HS-5 (cell line): ENCODE data around the gene MYOF.
"Not testable (repeated sequence)": the region's sequence is repeated elsewhere in the genome, so short reads cannot be mapped to it uniquely, and the experiment has no call there.

Source experiments
- DNase-seq: peaks from one replicate; pipeline ENCODE4 v3.0.0-alpha.2; 2012; ENCODE audit warnings: low read depth

The MYOF gene

DNA sequence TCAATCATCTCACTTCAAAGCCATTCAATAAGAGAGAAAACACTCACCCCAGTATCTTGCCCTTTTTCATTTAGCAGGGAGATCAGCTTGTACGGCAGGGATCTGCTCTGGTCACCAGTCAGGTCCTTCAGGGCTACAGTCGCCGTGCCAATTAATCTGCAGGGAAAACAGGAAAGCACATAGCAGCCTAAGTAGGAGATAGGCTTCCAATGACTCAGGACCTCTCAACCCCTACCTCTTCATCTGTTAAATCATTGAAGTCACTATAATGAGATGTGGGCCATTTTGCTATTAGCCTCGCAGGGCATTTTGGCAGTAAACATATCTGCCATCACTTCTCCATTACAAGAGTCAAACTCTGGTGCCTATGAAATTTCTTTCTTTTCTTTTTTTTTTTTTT, 50.8 kb downstream of the MYOF start:
- no peak for DNase-seq

DNA sequence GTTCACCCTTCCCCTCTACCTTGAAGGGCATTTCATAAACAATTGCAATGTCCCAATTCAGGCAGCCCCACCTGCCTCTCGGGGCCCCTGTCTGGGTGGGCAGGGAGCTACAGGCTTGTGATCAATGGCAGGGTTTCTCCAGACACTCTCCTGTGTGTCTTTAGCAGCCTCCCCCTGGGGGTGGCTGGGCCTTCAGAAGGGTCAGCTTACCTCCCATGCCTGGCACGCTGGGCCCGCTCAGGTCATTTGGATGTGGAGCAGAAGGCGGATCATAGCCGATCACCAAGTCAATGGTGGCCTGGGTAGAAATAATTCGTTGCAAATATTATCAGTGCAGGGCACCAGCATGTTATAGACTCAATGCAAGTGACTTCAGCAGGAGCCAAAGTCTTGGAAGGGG, 56.3 kb downstream of the MYOF start:
- no peak for DNase-seq

DNA sequence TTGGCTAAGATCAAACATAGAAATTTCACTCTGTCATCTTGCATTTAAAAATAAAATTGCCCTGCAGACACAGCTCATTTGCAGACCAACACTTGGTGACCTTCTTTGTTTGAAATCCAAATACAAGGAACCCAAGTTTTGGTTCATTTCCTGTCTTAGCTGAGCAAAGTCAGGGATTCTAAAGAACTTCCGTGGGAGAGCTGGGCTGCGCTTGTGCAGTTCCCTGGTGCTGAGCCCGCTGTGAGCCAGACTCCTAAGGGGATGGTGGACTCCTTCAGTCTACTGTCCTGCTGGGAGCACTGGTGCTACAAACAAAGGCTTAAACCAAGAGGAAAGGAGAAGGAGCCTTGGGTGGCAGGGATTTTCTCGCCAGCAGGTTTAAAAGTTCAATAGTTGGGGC, 60.0 kb downstream of the MYOF start:
- no peak for DNase-seq

DNA sequence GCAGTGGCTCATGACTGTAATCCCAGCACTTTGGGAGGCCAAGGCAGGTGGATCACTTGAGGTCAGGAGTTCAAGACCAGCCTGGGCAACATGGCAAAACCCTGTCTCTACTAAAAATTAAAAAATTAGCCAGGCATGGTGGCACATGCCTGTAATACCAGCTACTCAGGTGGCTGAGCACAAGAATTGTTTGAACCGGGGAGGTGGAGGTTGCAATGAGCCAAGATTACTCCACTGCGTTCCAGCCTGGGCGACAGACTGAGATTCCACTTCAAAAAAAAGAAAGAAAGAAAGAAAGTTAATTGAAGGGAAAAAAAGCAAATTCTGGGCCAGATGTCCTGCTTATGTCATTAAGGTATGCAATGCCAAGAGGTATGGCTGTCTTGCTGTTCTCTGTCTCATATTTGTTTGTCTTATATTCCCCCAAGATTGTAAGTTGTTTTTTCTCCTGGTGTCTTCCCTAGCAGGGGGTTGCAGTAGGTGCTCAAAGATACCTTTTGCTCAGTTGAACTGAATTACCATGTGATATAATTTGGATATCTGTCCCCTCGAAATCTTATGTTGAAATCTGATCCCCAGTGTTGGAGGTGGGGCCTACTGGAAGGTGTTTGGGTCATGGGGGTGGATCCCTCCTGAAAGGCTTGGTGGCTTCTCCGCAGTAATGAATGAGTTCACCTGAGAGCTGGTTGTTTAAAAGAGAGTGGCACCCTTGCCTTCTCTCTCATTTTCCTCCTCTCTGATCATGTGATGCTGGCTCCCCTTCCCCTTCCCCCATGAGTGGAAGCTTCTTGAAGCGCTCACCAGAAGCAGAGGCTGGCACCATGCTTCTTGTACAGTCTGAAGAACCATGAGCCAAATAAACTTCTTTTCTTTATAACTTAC, 60.9 kb downstream of the MYOF start:
- DNase-seq, result no peak

DNA sequence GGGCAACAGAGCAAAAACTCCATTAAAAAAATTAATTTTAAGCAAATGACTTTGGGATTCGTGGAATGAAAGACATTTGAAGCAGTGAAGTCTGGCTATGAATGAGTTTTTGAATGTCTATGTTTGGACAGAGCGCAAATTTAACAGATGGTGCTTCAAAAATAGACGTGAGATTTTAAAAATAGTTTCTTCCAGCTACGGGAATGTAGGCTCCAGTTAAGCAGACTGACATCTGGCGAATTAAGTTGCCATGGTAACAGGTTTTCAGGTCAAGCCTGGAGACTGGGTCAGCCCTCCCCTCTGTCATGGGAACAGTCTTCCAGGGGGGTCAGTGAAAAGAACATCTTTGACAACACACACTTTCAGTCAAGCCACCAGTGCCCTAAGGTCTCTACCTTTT, 62.0 kb downstream of the MYOF start:
- no peak for DNase-seq

DNA sequence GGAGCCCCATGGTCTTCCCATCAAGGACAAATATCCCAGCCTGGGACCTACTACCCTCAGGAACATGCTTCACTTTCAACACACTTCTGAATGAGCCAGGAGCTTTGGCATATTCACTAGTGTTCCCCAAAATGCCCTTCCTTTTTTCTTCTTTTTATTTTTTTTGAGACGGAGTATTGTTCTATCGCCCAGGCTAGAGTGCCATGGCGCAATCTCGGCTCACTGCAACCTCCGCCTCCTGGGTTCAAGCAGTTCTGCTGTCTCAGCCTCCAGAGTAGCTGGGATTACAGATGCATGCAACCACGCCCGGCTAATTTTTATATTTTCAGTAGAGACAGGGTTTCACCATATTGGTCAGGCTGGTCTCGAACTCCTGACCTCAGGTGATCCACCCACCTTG, 63.1 kb downstream of the MYOF start:
- DNase-seq, result not testable (repeated sequence)

DNA sequence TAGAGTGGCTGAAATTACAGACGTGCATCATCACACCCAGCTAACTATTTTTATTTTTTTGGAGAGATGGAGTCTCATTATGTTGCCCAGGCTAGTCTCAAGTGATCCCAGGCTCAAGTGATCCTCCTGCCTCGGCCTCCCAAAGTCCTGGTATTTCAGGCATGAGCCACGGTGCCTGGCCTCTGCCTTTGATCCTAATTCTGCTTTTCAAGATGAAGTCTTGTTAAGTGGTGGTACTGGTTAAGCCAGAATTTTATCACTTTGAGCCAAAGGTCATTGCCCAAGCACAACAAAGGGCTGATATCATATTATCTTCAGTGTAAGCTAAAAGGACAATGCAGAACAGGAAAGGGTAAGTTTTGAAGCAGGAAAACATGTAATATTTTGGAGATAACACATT, 64.2 kb downstream of the MYOF start:
- DNase-seq, result no peak

DNA sequence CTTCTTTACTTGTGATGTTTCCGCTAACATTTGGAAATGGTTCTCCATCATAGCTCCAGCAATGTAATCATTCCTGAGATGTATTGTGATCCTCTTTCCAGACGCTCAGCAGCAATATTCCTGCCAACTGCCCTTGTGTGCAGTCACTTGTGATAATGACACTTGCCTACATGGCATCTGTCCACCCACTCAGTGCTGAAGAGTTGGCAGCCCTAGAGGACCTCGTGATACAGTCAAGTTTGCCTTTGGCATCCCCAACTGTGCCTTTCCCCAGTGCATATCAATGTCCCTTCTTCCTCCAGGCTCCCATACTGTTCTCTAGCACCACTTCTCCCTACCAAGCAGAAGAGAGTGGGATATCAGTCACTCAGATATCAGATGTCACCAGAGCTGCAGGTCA, 64.9 kb downstream of the MYOF start:
- no peak for DNase-seq

DNA sequence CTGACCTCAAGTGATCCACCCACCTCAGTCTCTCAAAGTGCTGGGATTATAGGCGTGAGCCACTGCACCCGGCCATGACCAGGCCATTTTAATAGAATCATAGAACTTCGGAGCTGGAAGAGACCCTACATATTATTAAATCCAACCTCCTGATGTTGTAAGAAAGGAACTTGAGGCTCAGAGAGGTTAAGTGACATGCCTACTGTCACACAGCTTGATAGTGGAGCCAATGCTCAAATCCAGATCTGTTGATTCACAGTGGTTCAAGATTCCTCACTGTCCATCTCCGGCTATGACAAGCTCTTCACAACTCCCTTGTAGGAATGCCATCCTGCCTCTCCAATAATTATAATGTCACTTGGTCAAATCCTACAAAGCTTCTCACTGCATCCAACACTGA, 65.3 kb downstream of the MYOF start:
- DNase-seq, result no peak

DNA sequence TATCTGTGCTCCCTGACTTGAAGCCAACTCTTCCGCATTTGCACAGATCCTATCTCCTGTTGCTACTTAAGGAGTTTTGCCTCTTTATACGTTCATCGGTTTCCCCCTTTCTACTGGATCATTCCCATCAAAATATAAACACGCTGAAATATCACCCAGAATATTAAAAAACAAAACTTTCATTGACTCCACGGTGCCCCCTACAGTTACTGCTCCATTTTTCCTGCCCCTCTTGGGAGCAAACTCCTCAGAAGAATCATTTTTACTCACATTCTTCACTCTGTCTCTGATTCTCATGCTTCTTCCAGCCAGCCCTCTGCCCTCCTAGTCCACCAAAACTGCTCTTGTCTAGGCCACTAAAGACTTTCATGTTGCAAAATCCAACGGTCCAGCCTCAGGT, 66.4 kb downstream of the MYOF start:
- DNase-seq, result no peak

DNA sequence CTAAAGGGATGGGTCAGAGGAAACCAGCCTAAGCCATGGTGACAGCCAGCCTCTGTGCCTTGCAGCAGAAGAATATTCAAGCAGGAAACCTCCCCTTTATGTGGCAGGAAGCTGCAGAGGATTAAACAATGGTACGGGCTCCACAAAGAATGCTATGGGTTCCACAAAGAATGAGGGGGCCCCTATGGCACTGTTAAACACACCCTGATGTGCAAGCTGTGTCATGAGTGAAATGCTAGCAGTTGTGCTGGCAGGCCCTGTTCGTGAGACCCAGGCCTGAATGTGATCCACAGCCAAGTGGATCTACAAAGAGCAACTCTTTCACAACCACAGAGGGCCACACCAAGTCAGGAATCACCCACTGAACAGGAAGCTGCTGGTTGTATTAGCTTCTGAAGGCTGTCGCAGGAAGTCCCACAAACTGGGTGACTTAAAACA, 68.9 kb downstream of the MYOF start:
- DNase-seq, result no peak

DNA sequence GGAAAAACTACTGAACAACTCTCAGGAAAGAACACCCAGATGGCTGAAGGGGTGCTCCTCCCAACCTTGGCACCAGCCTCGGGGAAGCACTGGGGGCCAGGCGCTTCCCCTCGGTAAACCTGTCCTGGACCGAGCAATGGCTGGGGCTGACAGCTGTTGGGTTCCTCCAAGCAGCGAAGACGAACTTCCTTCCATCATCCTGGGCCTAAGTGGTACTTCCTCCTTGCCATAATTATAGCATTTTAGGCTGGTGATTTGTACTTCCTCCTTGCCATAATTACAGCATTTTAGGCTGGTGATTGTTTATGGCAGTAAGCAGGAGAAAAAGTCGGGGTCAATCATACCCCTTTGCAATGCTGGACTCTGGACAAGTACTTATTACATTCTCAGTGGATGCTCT, 69.3 kb downstream of the MYOF start:
- DNase-seq, result no peak

DNA sequence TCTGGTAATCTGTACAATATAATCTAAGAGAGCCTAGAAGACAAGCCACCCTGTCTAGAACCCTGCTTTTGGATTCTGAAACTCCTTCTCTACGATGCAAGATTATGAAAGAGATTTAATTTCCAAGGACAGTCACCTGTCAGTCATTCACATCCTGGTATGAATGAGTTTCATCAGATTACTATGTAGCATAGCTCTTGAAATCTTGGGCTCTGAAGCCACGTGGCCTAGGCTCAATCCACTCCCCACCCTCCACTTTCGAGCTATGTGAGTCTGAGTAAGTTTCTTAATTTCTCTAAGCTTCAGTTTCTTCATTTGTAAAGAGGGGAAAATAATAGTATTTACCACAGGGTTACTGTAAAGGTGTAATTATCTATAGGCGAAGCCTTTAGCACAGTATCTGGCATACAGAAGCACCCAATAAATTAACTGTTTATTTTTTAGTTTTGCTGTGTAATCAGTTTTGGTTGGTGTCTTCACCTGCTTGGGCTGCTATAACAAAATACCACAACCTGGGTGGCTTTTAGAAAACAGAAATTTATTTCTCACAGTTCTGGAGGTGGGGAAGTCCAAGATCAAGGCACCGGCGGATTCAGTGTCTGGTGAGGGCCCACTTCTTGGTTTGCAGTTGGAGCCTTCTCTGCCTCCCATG, 71.3 kb downstream of the MYOF start:
- no peak for DNase-seq

DNA sequence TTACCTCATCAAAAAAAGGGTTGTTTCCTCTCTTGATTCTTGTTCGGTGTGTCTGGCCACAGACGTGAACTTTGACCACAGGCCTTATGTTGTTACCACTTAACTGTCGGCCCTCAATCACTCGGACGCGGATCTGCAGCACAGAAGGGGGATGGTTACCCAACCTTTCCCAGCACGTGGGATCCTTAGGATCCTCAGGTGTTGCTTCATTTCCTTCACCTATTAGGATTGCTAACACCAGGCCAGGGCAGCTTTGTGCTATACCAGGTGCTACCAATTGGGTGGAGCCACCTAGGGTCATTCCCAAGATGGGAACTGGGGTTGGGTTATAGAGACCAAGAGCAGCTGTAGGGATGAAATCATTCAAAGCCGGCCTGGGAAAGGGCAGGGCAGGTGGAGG, 73.4 kb downstream of the MYOF start:
- no peak for DNase-seq

DNA sequence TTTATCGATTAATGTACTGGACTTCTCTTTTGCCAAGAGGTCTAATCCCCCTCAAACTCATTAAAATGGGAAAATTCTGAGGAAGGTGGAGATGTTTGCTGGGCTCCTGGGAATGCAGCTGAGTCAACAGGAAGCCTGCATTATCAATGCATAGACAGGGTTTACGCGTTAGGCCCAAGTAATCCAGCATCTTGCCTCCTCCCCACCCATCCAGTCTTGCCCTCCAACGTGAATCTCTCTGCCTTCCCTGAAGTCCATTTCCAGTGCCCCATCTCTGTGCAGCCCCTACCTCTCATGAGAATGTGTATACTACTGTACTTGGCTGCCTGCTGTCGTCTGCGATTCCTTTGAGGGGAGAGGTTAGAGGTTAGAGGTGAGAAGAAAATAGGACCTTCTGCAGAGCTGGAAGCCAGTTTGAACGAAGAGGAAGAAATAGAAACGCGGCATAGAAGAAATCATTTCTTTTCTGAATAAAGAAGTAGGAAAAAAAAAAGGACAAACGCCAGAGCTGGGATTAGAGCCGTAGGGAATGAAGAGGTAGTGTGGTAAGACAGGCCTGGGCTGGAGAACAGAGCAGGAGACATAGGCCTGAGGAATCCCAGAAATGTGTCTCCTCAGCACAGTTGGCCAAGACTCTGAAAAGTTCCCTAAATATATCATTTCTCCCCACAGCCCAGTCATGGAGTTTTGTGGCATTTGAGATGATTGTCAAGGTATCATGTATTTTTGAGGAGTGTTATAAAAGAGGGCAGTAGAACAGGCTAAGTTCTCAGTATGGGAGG, 75.6 kb downstream of the MYOF start:
- DNase-seq, result no peak

DNA sequence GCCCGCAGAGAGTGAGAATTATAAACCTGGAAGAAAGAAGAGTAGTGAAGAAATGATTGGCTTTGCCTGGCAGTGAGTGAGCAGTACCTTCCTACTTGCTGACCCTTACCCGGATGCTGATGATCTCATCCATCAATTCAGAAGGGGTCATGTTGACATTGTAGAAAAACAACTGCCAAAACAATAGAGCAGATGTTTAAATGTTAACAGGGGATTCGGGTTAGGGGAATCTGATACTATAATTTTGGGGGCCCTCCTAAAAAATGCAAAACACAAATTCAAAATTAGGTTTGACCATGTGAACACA, 78.1 kb downstream of the MYOF start:
- DNase-seq, result no peak

DNA sequence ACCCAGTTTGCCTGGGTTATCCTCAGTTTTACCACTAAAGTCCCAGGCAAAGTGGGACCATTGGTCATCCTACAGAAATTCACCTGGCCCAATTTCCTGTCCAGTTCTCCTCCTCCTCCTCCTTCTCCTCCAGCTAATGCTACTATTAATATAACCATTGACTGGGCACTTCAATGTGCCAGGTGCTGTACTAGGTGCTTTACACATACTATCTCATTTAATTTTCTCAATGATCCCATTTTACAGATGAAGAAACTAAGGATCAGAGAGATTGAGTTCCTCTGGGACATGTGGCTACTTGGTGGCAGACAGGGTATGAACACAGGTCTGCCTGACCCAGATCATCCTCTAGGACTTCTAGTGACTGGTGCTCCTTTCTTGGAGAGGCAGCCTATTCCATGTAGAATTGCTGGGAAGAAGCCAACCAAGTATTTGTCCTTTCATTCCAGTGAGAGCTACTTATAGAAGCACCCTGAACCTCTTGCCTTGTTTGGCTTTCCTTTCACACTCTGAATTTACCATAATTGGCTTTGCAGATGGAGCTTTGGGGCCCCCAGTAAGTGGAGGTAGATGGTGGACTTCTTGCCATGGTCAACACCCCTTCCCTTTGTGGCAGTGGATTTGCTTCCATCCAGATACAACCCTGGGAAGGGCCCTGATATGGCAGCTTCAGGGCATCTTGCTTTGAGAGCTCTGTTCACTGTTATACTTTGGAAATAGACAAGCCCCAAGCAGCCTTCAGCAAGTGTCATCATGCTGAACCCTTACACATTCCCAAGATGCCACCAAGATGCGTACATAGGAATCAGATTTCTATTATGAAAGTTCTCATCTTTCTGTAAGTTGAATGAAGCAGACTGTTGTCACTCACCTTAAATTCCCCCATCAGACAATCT, 78.7 kb downstream of the MYOF start:
- no peak for DNase-seq

DNA sequence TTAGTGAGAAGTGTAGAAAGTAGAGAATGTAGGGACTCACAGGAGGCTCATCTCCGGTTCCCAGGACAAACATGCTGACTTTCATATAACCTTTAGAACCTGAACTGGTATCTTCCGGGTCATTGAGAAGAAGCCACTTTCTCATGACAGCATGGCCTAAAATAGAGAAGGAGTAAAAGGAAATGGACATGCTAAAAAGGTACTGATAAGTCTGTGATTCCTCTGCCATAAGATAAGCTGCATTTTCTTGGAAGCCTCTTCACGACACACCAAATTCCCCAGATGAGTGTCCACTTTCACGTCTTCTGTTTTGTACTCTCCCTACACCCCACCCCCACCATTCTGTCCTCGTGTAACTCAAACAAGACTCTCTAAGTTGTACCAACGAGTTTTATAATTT, 79.9 kb downstream of the MYOF start:
- DNase-seq, result no peak

DNA sequence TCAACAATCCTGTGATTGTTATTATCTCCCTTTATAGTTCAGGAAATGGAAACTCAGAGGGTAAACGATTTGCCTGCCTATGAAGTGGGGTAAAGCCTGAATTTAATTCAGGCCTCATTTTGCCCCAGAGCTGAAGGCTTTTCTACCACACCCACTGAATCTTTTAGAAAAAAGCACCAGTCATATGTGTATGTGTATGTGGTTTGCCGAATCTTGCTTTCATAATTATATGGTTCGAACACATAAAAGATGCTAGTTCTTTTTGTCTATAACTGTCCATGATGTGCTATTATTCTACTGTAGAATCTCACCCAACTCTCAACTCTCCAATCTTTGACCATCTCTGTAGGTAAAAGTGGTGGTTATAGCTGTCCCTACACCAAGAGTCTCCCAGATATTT, 83.6 kb downstream of the MYOF start:
- no peak for DNase-seq

DNA sequence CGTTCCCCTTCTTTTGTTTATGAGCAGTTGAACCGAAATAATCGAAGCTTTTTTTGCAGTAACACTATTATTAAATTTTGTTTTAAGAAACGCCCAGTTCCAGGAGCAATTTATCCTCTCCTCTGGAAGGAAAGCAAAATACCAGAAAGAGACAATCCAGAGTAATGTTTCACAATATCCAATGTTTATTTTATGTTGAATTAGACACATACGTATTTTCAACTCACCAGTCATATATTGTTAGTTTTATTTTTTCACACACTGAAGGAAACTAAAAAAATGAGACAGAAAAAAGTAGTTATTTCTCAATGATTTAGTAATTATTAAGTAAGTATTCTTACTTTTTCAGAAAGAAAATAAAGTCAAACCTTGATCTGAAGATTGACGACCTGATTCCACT, 85.1 kb downstream of the MYOF start:
- DNase-seq, result no peak

DNA sequence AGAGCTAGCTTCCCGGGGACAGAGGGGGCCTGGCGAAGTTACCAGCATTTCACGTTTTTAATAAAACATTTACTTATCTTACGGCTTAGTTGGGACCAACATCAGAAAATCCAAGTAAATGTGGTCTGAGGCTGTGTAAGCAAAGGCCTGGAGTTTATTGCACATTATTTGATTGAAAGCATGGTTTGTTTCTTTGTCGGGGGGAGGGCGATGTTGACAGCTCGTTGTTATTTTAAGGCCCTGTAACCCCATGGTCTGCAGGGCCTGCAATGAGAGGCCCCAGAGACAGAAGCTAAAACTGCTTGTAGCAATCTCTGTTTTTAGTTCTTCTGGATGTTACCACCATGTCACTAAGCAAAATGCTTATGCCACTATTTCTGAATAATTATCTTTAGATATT, 88.9 kb downstream of the MYOF start:
- DNase-seq, result no peak

DNA sequence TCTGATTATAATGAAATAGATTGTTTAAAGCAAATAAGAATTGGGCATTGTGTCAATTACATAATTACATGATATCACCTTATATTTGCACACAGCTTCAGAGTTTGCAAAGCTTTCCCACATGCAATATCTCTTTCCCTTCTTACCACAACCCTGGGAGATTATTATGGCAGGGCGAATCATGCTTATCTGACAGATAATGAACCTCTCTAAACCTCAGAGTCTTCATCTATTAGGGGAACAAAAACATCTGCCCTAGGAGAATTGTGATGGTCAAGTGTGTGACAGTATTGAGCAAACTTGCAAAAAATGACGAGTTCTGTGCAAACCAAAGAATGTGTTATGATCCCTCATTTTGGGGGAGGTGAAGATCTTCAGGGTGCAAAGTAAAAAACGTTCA, 90.0 kb downstream of the MYOF start:
- no peak for DNase-seq
